NCI-H2227 treated with DMSO at 0.1 percent for 48 hours (cell line): Measurements from ENCODE around the gene ZNF385C.

Experiments used
- DNase-seq: peaks from one replicate; lab custom pipeline; 2025; lab: John Stamatoyannopoulos, UW

Gene ZNF385C

GRCh38 chr17:42107597-42108576, 9.6 kb upstream of the ZNF385C start:
- peak; percentile 90 for DNase-seq

GRCh38 chr17:42107124-42107523, 8.9 kb upstream of the ZNF385C start:
- DNase-seq: no peak

- no peak for DNase-seq
Measured at GRCh38 chr17:42106009-42106408, 7.7 kb upstream of the ZNF385C start.

- DNase-seq: no peak
Measured at GRCh38 chr17:42104264-42104663, 6.0 kb upstream of the ZNF385C start.

- DNase-seq: no peak
Measured at GRCh38 chr17:42103221-42103954, 5.1 kb upstream of the ZNF385C start.

- no peak for DNase-seq
Measured at GRCh38 chr17:42101513-42102292, 3.4 kb upstream of the ZNF385C start.

- no peak for DNase-seq
Measured at GRCh38 chr17:42098730-42099399, 592 bp upstream of the ZNF385C start.

- DNase-seq: no peak
Measured at GRCh38 chr17:42096360-42097111, 1.7 kb downstream of the ZNF385C start.

- DNase-seq: no peak
Measured at GRCh38 chr17:42094375-42095069, 3.8 kb downstream of the ZNF385C start.

GRCh38 chr17:42092939-42093338, 5.3 kb downstream of the ZNF385C start:
- DNase-seq: no peak

- DNase-seq: no peak
Measured at GRCh38 chr17:42090964-42091790, 7.1 kb downstream of the ZNF385C start.

- no peak for DNase-seq
Measured at GRCh38 chr17:42088736-42089135, 9.5 kb downstream of the ZNF385C start.

- DNase-seq: no peak
Measured at GRCh38 chr17:42087736-42088705, 10.3 kb downstream of the ZNF385C start.

- no peak for DNase-seq
Measured at GRCh38 chr17:42087042-42087701, 11.1 kb downstream of the ZNF385C start.

GRCh38 chr17:42081516-42082129, 16.6 kb downstream of the ZNF385C start:
- no peak for DNase-seq

GRCh38 chr17:42079541-42079940, 18.7 kb downstream of the ZNF385C start:
- no peak for DNase-seq

GRCh38 chr17:42078396-42079043, 19.8 kb downstream of the ZNF385C start:
- no peak for DNase-seq
